Astrocyte of the spinal cord (primary cell): ENCODE measurements around the gene WWOX.

ENCODE experiments used
- DNase-seq: peaks from one replicate; pipeline ENCODE4 v3.0.0; 2011; ENCODE audit warnings: low read depth, low spot score
- H3K4me3 ChIP-seq: 2 replicates; pipeline ENCODE4 v1.5.1; 2011; ENCODE audit warnings: low read depth, mild to moderate bottlenecking, low read length, moderate library complexity
- CTCF ChIP-seq: IDR thresholded peaks from 2 replicates; pipeline ENCODE4 v1.5.1; 2012; ENCODE audit warnings: low read depth, mild to moderate bottlenecking, low read length, inconsistent platforms
- in situ Hi-C: cut with HindIII; loops from 2 replicates; pipeline ENCODE4 v1.10.0; 2017; ENCODE audit warnings: low sequenced_read_pairs

The WWOX gene

GRCh38 chr16:79172976-79173500 is 1073.6 kb downstream of the WWOX start:
- TF ChIP-seq CTCF = no peak

GRCh38 chr16:79173919-79174318 is 1074.5 kb downstream of the WWOX start:
- no peak for TF ChIP-seq CTCF
- in situ Hi-C loops = no loop called here
- H3K4me3 ChIP-seq = no peak overlapping the region
- no peak for DNase-seq

More at GRCh38 chr16:79172976-79173500, 1073.6 kb downstream of the WWOX start:
- in situ Hi-C loops = no loop called here
- no peak overlapping the region for H3K4me3 ChIP-seq
- DNase-seq = no peak

GRCh38 chr16:79175286-79176057 is 1076.0 kb downstream of the WWOX start:
- no peak overlapping the region for H3K4me3 ChIP-seq
- in situ Hi-C loops = no loop called here
- TF ChIP-seq CTCF = no peak
- no peak for DNase-seq

GRCh38 chr16:79177018-79177417 is 1077.6 kb downstream of the WWOX start:
- no peak overlapping the region for H3K4me3 ChIP-seq
- no peak for DNase-seq
- in situ Hi-C loops = no loop called here
- TF ChIP-seq CTCF = no peak

- in situ Hi-C loops = no loop called here
- DNase-seq = no peak
- H3K4me3 ChIP-seq = no peak overlapping the region
- no peak for TF ChIP-seq CTCF
Measured at GRCh38 chr16:79181419-79181818, 1082.0 kb downstream of the WWOX start.

- in situ Hi-C loops = no loop called here
- DNase-seq = no peak
- no peak overlapping the region for H3K4me3 ChIP-seq
- TF ChIP-seq CTCF = no peak
Measured at GRCh38 chr16:79182616-79183015, 1083.2 kb downstream of the WWOX start.
